HPDE6-E6E7 (cell line): ENCODE data around the gene PLPPR1.
"Not testable (repeated sequence)": the region's sequence is repeated elsewhere in the genome, so short reads cannot be mapped to it uniquely, and the experiment has no call there.

Source experiments
- DNase-seq: peaks from one replicate; pipeline ENCODE4 v3.0.0; 2011; ENCODE audit warnings: missing footprints; ENCODE audit errors: extremely low spot score

PLPPR1 gene

GRCh38 chr9:101121836-101122399 is 93.4 kb downstream of the PLPPR1 start:
- no peak for DNase-seq

- DNase-seq = no peak
Observed at GRCh38 chr9:101126556-101126955, 98.0 kb downstream of the PLPPR1 start.

DNA sequence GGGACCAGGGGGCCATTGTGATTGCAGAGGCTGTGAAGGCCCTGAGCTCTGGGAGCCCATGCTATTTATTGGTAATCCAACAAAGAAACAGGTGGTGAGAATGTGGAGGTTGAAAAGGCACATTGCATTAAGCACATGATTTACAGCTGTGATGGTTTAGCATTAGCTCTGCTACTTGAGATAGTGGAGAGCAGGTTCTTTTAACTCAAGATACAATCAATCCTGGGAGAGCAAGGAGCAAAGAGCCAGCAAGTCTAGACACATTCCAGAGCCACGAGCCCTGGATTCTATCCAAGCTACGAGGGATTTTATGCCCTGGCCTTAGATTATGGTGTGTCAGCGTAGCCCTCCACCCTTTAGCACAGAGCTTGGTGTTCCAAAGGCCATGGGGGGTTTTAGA is 98.8 kb downstream of the PLPPR1 start:
- DNase-seq = not testable (repeated sequence)

GRCh38 chr9:101128623-101129022 is 100.1 kb downstream of the PLPPR1 start:
- DNase-seq = no peak

- no peak for DNase-seq
Observed at GRCh38 chr9:101130054-101130453, 101.5 kb downstream of the PLPPR1 start.

GRCh38 chr9:101131326-101131725 is 102.8 kb downstream of the PLPPR1 start:
- DNase-seq = no peak

- no peak for DNase-seq
Observed at GRCh38 chr9:101132801-101133200, 104.3 kb downstream of the PLPPR1 start.

- no peak for DNase-seq
Observed at GRCh38 chr9:101138509-101138908, 110.0 kb downstream of the PLPPR1 start.

DNA sequence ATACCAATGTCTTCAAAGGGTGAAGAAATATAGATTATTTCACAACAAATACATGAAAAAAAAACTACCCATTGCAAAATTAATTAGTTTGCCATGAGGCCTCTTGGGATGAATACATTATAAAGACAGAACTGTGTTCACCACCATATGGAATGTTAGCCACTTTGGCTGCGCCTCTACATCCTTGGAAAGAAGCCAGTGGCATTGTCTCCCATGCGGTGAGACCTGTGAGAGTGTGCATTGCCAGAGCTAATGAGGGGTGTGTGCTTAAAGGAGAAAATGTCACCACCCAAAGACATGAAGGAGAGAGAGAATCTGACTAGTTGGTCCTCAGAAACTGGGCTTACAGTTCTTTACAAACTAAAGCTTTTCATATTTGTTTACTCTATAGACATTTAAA is 110.6 kb downstream of the PLPPR1 start:
- DNase-seq = no peak

GRCh38 chr9:101140764-101141163 is 112.2 kb downstream of the PLPPR1 start:
- DNase-seq = no peak

GRCh38 chr9:101146508-101146907 is 118.0 kb downstream of the PLPPR1 start:
- no peak for DNase-seq

- DNase-seq = no peak
Observed at GRCh38 chr9:101148344-101148743, 119.8 kb downstream of the PLPPR1 start.

- no peak for DNase-seq
Observed at GRCh38 chr9:101158361-101158760, 129.8 kb downstream of the PLPPR1 start.

- no peak for DNase-seq
Observed at GRCh38 chr9:101162231-101162630, 133.7 kb downstream of the PLPPR1 start.

DNA sequence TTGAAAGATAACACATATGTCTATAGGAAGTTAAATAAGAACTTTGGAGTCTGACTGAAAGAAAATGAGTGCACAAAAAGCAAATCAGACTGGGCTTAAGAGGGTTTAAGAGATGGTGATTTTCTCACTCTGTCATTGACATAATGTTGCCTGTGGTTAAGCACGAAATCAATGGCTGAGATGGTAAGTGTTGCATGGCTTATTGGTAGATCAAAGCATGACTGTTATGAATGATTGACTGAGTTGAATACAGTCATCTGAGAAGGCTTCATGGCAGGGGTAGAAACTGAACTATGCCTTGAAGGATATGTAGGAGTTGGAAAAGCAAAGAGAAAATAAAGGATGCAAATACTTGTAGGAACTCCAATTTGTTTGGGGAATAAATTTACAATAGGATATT is 136.6 kb downstream of the PLPPR1 start:
- no peak for DNase-seq

GRCh38 chr9:101167490-101168134 is 139.1 kb downstream of the PLPPR1 start:
- no peak for DNase-seq

DNA sequence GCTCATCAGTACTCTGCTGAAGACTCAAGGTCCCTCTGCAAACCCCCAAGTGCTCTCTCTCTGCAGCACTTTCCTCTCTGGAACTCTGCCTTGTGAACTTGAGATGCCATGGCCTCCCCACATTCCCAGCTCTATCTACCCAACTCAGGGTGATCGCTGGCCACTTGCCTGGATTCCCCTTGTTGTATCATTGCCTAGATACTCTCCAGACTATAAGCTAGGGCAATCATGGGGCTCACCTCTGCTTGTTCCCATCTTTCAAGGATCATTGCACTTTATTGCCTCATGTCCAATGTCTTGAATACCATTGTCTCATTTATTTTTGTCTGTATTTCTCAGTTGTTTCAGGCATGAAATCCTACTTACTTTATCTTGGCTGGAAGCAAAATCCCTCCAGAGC is 144.1 kb downstream of the PLPPR1 start:
- DNase-seq = no peak

DNA sequence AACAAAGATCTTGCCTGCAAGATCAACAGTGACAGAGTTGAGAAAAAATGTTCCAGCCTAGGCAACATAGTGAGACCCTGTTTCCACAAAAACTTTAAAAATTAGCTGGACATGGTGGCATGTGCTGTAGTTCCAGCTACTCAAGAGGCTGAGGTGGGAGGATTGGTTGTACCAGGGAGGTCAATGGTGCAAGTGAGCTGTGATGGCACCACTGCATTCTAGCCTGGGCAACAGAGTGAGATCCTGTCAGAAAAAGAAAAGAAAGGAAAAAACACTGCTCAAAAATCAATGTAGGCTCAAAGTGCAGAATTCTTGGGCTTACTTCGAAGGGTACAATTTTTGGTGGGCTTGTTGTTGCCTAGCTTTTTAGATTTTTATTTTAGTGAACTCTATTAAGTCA is 145.4 kb downstream of the PLPPR1 start:
- no peak for DNase-seq

DNA sequence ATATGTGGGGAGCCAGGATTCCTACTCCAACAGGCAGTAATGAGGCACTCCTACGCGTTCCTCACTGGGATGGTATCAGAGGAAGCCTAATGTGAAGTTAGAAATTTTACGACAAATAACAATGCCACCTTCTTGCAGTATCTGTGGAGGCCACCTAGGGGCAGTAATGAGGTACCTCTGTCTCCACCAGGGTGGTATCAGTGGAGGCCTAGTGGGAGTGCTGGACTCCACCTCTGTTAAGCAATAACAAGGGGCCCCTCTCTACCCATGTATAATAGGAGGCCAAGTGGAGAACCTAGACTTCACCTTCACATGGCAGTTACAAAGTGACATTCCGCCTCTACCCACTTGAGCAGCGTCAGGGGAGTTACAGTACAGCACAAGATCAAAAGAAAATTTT is 147.9 kb downstream of the PLPPR1 start:
- DNase-seq = no peak

DNA sequence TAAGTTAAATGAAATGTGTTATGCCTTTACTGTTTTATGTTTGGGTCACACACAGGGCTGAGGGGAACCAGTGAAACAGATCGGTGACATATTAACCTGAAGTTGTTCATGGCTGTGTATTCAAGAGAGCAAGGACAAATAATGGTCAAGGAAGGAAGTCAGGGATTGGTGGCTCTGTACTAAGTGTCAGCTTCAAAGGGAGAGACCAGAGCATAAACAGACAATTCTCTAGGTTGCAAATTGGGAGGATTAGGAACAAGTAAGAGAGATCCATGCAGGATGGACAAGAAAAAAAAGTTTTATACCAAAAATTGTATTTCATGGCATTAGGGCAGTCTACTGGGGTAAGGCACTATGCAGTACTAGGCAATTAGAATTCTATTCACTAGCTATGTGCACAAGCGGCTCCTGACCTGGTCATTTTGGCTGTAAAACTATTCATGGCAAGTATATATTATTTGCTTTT is 156.3 kb downstream of the PLPPR1 start:
- DNase-seq = no peak

GRCh38 chr9:101191723-101192122 is 163.2 kb downstream of the PLPPR1 start:
- no peak for DNase-seq

GRCh38 chr9:101197026-101197425 is 168.5 kb downstream of the PLPPR1 start:
- no peak for DNase-seq

GRCh38 chr9:101200852-101201251 is 172.3 kb downstream of the PLPPR1 start:
- DNase-seq = no peak

- no peak for DNase-seq
Observed at GRCh38 chr9:101201630-101202029, 173.1 kb downstream of the PLPPR1 start.
